ENCODE measurements around the gene NDEL1.
A peak's percentile ranks its signal among the peaks of the same experiment; 100 is the strongest.

Gene NDEL1

GRCh38 chr17:8455665-8456209, 20.1 kb downstream of the NDEL1 start:
- no peak for TF ChIP-seq CTCF (IDR thresholded peaks at IDR 0.05)
- DNase-seq (ENCODE audit: low spot score), result no peak
- Histone ChIP-seq H3K27ac (no peak overlapping the region), H3K4me3 (no peak overlapping the region)

GRCh38 chr17:8458128-8458527, 22.4 kb downstream of the NDEL1 start:
- no peak for TF ChIP-seq CTCF (IDR thresholded peaks at IDR 0.05)
- H3K27ac ChIP-seq, result no peak overlapping the region
- no peak overlapping the region for H3K4me3 ChIP-seq
- DNase-seq (ENCODE audit: low spot score), result no peak

GRCh38 chr17:8459107-8459506, 23.4 kb downstream of the NDEL1 start:
- no peak for DNase-seq (ENCODE audit: low spot score)
- Histone ChIP-seq H3K27ac (no peak overlapping the region), H3K4me3 (no peak overlapping the region)
- no peak for TF ChIP-seq CTCF (IDR thresholded peaks at IDR 0.05)

GRCh38 chr17:8459831-8460230, 24.1 kb downstream of the NDEL1 start:
- no peak for DNase-seq (ENCODE audit: low spot score)
- Histone ChIP-seq H3K4me3 (no peak overlapping the region), H3K27ac (no peak overlapping the region)
- TF ChIP-seq CTCF (IDR thresholded peaks at IDR 0.05), result no peak

GRCh38 chr17:8462564-8462963, 26.9 kb downstream of the NDEL1 start:
- TF ChIP-seq CTCF (IDR thresholded peaks at IDR 0.05), result no peak
- no peak for DNase-seq (ENCODE audit: low spot score)
- Histone ChIP-seq H3K27ac (peak overlapping the region; percentile 26 to 70), H3K4me3 (no peak overlapping the region)

- no peak for TF ChIP-seq CTCF (IDR thresholded peaks at IDR 0.05)
- Histone ChIP-seq H3K4me3 (no peak overlapping the region), H3K27ac (peak overlapping the region; percentile 26 to 70)
- DNase-seq (ENCODE audit: low spot score), result no peak
These were observed 27.4 kb downstream of the NDEL1 start for GRCh38 chr17:8463099-8463498.

- no peak overlapping the region for H3K4me3 ChIP-seq
- TF ChIP-seq CTCF (IDR thresholded peaks at IDR 0.05), result no peak
- H3K27ac ChIP-seq, result peak overlapping the region in 1 of 2 donors; percentile 42
- no peak for DNase-seq (ENCODE audit: low spot score)
These were observed 29.3 kb downstream of the NDEL1 start for GRCh38 chr17:8464941-8465340.
